ENCODE results near the gene WIF1.

- TF ChIP-seq CTCF (IDR thresholded peaks at IDR 0.05) = no peak
- no peak for TF ChIP-seq POLR2A (IDR thresholded peaks at IDR 0.05)
These were observed 31.5 kb upstream of the WIF1 start for GRCh38 chr12:65152596-65152995.
